HCT116 (cell line): ENCODE data around the gene SCARB1. TPM values are rescaled to one million over a fixed set of nuclear protein-coding genes. Genes with fewer than 3 reads are reported as not detected.

Experiments used
- ATAC-seq: fragments of 200-7000 bp; cut with Tn5 transposase; 2 replicates; pipeline ENCODE4 v1.9.1; 2020; ENCODE audit warnings: mild to moderate bottlenecking, moderate library complexity
- BruUV-seq: library from RNA; stranded (reverse); fragments of 400-500 nt; replicated peaks from 2 replicates; lab custom pipeline; 2021; lab: Mats Ljungman, UMichigan
- CTCF ChIA-PET: fragments of 300-600 bp; sonication (Branson Sonifier 250); formaldehyde crosslinking; loops from one replicate; lab custom pipeline; 2021; ENCODE audit warnings: antibody characterized with exemption; lab: Charles Lee
- POLR2A ChIA-PET: fragments of 300-600, 350-600 bp; sonication (Branson Sonifier 250); formaldehyde crosslinking; loops from one replicate; lab custom pipeline; 2021; ENCODE audit warnings: antibody characterized with exemption; lab: Charles Lee
- RAD21 ChIA-PET, 2 experiments: fragments of 300-600 bp; sonication (Branson Sonifier 250); formaldehyde crosslinking; loops; one replicate each; lab custom pipeline; 2023; ENCODE audit warnings: low total read pairs in 2 of 2; ENCODE audit not compliant: uncharacterized antibody in 2 of 2, unreplicated experiment in 2 of 2, low non-redundant PET in 1 of 2; lab: Charles Lee
- DNase-seq: peaks from one replicate; pipeline ENCODE4 v3.0.0-alpha.2; 2010; ENCODE audit warnings: low read depth, low spot score
- H2AFZ ChIP-seq: fragments of 200-600 bp; shearing (Covaris generic), sonication (generic); 2 replicates; pipeline ENCODE4 v1.6.1; 2017; ENCODE audit warnings: low read depth, mixed run types, mixed read lengths, antibody characterized with exemption, low read length; ENCODE audit not compliant: poor library complexity, severe bottlenecking
- H3K27ac ChIP-seq: 2 replicates; pipeline ENCODE4 v1.5.1; 2012; ENCODE audit warnings: low read depth, low read length
- H3K27me3 ChIP-seq: fragments of 200-600 bp; sonication (generic); 2 replicates; pipeline ENCODE4 v1.6.1; 2016; ENCODE audit warnings: mixed run types, low read length, mixed read lengths; ENCODE audit not compliant: insufficient read depth
- H3K36me3 ChIP-seq, 2 experiments: fragments of 200-500 bp in 1 of 2; fragments of 200-600 bp in 1 of 2; sonication (Bioruptor generic) in 1 of 2; sonication (generic) in 1 of 2; 2 replicates each; pipeline versions ENCODE4 v1.5.1 to v1.6.1; 2014 to 2016; ENCODE audit warnings: low read length in 2 of 2, inconsistent platforms in 1 of 2, mixed read lengths in 1 of 2, mixed run types in 1 of 2; ENCODE audit not compliant: insufficient read depth in 2 of 2, control insufficient read depth in 1 of 2
- H3K4me1 ChIP-seq, 2 experiments: fragments of 200-600 bp in 1 of 2; sonication (generic) in 1 of 2; 2 replicates each; pipeline versions ENCODE4 v1.5.1 to v1.6.1; 2012 to 2017; ENCODE audit warnings: low read length in 2 of 2, inconsistent platforms in 1 of 2, mild to moderate bottlenecking in 1 of 2, mixed read lengths in 1 of 2, mixed run types in 1 of 2, moderate library complexity in 1 of 2; ENCODE audit not compliant: insufficient read depth in 2 of 2, control insufficient read depth in 1 of 2
- H3K4me2 ChIP-seq: fragments of 200-600 bp; sonication (generic); 2 replicates; pipeline ENCODE4 v1.6.1; 2017; ENCODE audit warnings: mixed run types, low read length, mixed read lengths
- H3K4me3 ChIP-seq, 2 experiments: fragments of 200-600 bp in 1 of 2; sonication (generic) in 1 of 2; replicated peaks in 1 of 2; 2 replicates each; pipeline ENCODE4 v1.5.1; 2011 to 2016; ENCODE audit warnings: low read length in 2 of 2, control low read depth in 1 of 2, low read depth in 1 of 2, mild to moderate bottlenecking in 1 of 2, mixed read lengths in 1 of 2, mixed run types in 1 of 2
- H3K79me2 ChIP-seq: fragments of 200-600 bp; sonication (generic); 2 replicates; pipeline ENCODE4 v1.6.1; 2017; ENCODE audit warnings: mild to moderate bottlenecking, mixed run types, low read length, moderate library complexity, mixed read lengths; ENCODE audit not compliant: insufficient read depth
- H3K9ac ChIP-seq: fragments of 200-600 bp; sonication (generic); 2 replicates; pipeline ENCODE4 v1.6.1; 2016; ENCODE audit warnings: low read length, mixed read lengths
- H3K9me2 ChIP-seq: fragments of 200-600 bp; sonication (generic), shearing (Covaris generic); 2 replicates; pipeline ENCODE4 v1.6.1; 2017; ENCODE audit warnings: mixed run types, mild to moderate bottlenecking, moderate library complexity; ENCODE audit not compliant: insufficient read depth
- H3K9me3 ChIP-seq, 2 experiments: fragments of 200-500 bp in 1 of 2; fragments of 200-600 bp in 1 of 2; sonication (Bioruptor generic) in 1 of 2; sonication (generic) in 1 of 2; 2 replicates each; pipeline ENCODE4 v1.6.1; 2014 to 2017; ENCODE audit warnings: low read length in 2 of 2, mixed read lengths in 2 of 2, inconsistent platforms in 1 of 2, low read depth in 1 of 2, mild to moderate bottlenecking in 1 of 2, mixed run types in 1 of 2, moderate library complexity in 1 of 2; ENCODE audit not compliant: control insufficient read depth in 1 of 2, insufficient read depth in 1 of 2
- H4K20me1 ChIP-seq: fragments of 200-600 bp; sonication (generic), shearing (Covaris generic); 2 replicates; pipeline ENCODE4 v1.6.1; 2017; ENCODE audit warnings: mixed run types, mild to moderate bottlenecking, moderate library complexity; ENCODE audit not compliant: insufficient read depth
- CBX3 ChIP-seq: IDR thresholded peaks from 2 replicates; pipeline ENCODE4 v1.6.1; 2012; ENCODE audit warnings: low read depth
- CEBPB ChIP-seq: IDR thresholded peaks from 2 replicates; pipeline ENCODE4 v1.6.1; 2012; ENCODE audit warnings: low read depth
- EGR1 ChIP-seq: IDR thresholded peaks from 2 replicates; pipeline ENCODE4 v1.6.1; 2012; ENCODE audit warnings: low read depth
- ELF1 ChIP-seq: IDR thresholded peaks from 2 replicates; pipeline ENCODE4 v1.6.1; 2012; ENCODE audit warnings: low read depth, borderline replicate concordance
- EZH2 ChIP-seq: fragments of 200-600 bp; sonication (generic); IDR thresholded peaks from 2 replicates; pipeline ENCODE4 v1.6.1; 2017; ENCODE audit warnings: antibody characterized with exemption, mixed run types
- EZH2phosphoT487 ChIP-seq: fragments of 200-600 bp; IDR thresholded peaks from 2 replicates; pipeline ENCODE4 v1.6.1; 2018; ENCODE audit warnings: antibody characterized with exemption, borderline replicate concordance
- FOSL1 ChIP-seq: IDR thresholded peaks from 2 replicates; pipeline ENCODE4 v1.6.1; 2012; ENCODE audit warnings: low read depth
- JUND ChIP-seq: IDR thresholded peaks from 2 replicates; pipeline ENCODE4 v1.6.1; 2012
- POLR2AphosphoS5 ChIP-seq: IDR thresholded peaks from 2 replicates; pipeline ENCODE4 v1.6.1; 2011; ENCODE audit warnings: mild to moderate bottlenecking, low read depth, low read length, moderate library complexity
- RAD21 ChIP-seq: IDR thresholded peaks from 2 replicates; pipeline ENCODE4 v1.6.1; 2012; ENCODE audit warnings: low read depth, mild to moderate bottlenecking
- SP1 ChIP-seq: IDR thresholded peaks from 2 replicates; pipeline ENCODE4 v1.6.1; 2012; ENCODE audit warnings: low read depth
- SRF ChIP-seq: IDR thresholded peaks from 2 replicates; pipeline ENCODE4 v1.6.1; 2012; ENCODE audit warnings: low read depth
- TCF7L2 ChIP-seq: IDR thresholded peaks from 2 replicates; pipeline ENCODE4 v1.7.0; 2011; ENCODE audit warnings: borderline replicate concordance, inconsistent platforms; ENCODE audit not compliant: insufficient read depth, insufficient read length; ENCODE audit errors: extremely low read depth
- YY1 ChIP-seq: IDR thresholded peaks from 2 replicates; pipeline ENCODE4 v1.6.1; 2011; ENCODE audit warnings: low read length, low read depth, moderate library complexity, mild to moderate bottlenecking; ENCODE audit not compliant: insufficient replicate concordance; ENCODE audit errors: extremely low read depth
- ZNF274 ChIP-seq: fragments of 200-500 bp; sonication (Bioruptor generic); IDR thresholded peaks from 2 replicates; pipeline ENCODE4 v1.6.1; 2014; ENCODE audit warnings: mild to moderate bottlenecking, low read depth, low read length, inconsistent platforms
- intact Hi-C: fragments of 100-400 bp; cut with micrococcal nuclease; formaldehyde crosslinking; loops from 2 replicates; pipeline ENCODE4 v1.10.0; 2022
- total RNA-seq: library from RNA; stranded (reverse); gene quantifications from one replicate; pipeline ENCODE4 v1.2.1, GENCODE V29; 2021; ENCODE audit not compliant: unreplicated experiment
- TF ChIP-seq, protein P1 (sequence below), 3 experiments: fragments of 200-600 bp in 1 of 3; sonication (generic) in 1 of 3; IDR thresholded peaks in 2 of 3; conservative IDR thresholded peaks in 1 of 3; 2 replicates each; pipeline ENCODE4 v1.5.1; 2012 to 2017; ENCODE audit warnings: low read depth in 2 of 3, low read length in 2 of 3, antibody characterized with exemption in 1 of 3, borderline replicate concordance in 1 of 3, control low read depth in 1 of 3, mild to moderate bottlenecking in 1 of 3, mixed read lengths in 1 of 3, mixed run types in 1 of 3, moderate library complexity in 1 of 3; ENCODE audit not compliant: insufficient read depth in 1 of 3
- TF ChIP-seq, protein P2 (sequence below): IDR thresholded peaks from 2 replicates; pipeline ENCODE4 v1.6.1; 2012
- TF ChIP-seq, protein P3 (sequence below): IDR thresholded peaks from 2 replicates; pipeline ENCODE4 v1.6.1; 2012

The SCARB1 gene
- total RNA-seq, 1 experiment from 2014 or later = 95.5 TPM

DNA sequence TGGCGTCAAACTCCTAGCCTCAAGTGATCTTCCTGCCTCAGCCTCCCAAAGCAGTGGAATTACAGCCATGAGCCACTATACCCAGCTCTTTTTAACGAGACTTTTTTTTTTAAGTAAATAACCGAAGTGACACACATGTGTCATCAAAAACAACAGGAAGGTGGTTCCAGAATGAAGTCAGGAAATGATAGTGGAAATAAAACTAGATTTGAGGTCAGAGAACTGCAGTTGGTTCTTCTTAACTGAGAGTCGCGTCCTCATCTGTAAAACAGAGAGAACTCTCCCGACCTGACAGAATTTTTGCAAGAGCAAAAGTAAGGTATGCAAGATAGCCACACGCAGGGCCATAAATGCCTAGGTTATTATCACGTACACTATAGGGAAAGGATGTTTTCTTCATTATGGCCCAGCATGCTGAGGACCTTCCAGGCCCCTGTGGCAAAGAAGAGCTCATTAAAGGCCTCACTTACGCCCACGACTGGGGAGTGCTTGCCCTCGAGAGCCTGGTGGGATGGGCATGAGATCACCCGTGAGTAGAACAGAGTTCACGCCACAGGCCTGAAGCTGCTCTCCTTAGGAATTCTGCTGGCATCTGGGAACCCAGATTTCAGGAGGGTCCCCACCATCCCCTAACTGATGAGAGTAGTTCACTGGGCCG is 67.2 kb downstream of the SCARB1 start (continued):
- no peak for TF ChIP-seq POLR2AphosphoS5
- TF ChIP-seq EZH2 = no peak
- TF ChIP-seq JUND = no peak
- TF ChIP-seq CBX3 = no peak
- no peak for TF ChIP-seq EGR1
- TF ChIP-seq, protein P1, sequence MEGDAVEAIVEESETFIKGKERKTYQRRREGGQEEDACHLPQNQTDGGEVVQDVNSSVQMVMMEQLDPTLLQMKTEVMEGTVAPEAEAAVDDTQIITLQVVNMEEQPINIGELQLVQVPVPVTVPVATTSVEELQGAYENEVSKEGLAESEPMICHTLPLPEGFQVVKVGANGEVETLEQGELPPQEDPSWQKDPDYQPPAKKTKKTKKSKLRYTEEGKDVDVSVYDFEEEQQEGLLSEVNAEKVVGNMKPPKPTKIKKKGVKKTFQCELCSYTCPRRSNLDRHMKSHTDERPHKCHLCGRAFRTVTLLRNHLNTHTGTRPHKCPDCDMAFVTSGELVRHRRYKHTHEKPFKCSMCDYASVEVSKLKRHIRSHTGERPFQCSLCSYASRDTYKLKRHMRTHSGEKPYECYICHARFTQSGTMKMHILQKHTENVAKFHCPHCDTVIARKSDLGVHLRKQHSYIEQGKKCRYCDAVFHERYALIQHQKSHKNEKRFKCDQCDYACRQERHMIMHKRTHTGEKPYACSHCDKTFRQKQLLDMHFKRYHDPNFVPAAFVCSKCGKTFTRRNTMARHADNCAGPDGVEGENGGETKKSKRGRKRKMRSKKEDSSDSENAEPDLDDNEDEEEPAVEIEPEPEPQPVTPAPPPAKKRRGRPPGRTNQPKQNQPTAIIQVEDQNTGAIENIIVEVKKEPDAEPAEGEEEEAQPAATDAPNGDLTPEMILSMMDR (IDR thresholded peaks at IDR 0.05 in 2 of 3, conservative IDR thresholded peaks at IDR 0.05 in 1 of 3; ENCODE audit: borderline replicate concordance in 1 of 3, insufficient read depth in 1 of 3, low read depth in 2 of 3, low read length in 2 of 3) = no peak
- TF ChIP-seq TCF7L2 = no peak
- TF ChIP-seq CEBPB = no peak
- no peak for TF ChIP-seq YY1

DNA sequence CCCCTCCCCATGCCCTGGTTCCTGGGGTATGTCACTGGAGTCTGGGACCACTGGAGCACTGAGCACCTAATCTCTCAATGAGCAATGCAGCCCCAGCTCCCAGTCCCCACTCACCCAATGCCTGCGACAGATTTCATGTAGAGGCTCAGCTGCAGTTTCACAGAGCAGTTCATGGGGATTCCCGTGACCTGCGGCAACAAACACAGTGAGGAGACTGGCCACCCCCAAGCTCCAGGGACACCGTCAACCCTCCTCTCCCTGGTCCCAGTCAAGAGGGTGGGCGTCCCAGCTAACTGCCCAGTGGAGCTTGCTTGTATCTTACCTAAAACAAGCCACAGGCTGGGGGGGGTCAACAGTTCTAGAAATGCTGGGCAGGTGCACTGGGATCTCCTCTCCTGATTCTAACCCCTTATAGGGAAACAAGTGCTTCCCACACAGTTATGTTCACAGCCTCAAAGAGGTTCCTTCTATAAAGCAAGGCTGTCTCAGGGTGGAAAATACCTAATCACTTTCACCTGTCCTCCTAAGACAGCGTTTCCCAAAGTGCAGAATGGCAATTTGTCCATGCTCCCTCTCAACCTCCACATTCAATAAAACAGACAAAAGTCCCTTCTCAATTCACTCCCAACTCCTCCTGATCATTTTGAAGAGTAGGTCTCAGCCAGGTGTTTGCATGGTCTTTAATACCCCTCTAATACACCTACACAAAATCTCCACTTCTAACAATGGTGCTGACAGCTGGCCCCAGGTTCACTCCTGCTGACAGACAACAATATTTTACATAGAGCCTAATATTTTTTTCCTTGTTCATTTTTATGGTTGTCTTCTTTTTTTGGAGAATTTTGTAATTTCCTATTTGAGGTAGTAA is 68.3 kb downstream of the SCARB1 start:
- BruUV-seq = no TSS peak
- Histone ChIP-seq H3K79me2 (no peaks in the 10 kb centered on the region), H3K27me3 (no peaks in the 10 kb centered on the region), H3K4me3 (no peak overlapping the region), H3K27ac (no peak overlapping the region), H3K4me2 (no peak overlapping the region), H3K4me1 (no peaks in the 10 kb centered on the region), H3K9me2 (no peaks in the 10 kb centered on the region), H2AFZ (no peak overlapping the region), H4K20me1 (no peaks in the 10 kb centered on the region), H3K9me3 (no peaks in the 10 kb centered on the region), H3K9ac (no peak overlapping the region), H3K36me3 (peaks cover 19 to 21% of the 10 kb centered on the region in 2 experiments)
- POLR2A ChIA-PET = no interaction called here
- no peak for ATAC-seq
- intact Hi-C loops = no loop called here
- TF ChIP-seq POLR2AphosphoS5 = no peak
- TF ChIP-seq, protein P2, sequence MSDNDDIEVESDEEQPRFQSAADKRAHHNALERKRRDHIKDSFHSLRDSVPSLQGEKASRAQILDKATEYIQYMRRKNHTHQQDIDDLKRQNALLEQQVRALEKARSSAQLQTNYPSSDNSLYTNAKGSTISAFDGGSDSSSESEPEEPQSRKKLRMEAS = no peak
- TF ChIP-seq, protein P3, sequence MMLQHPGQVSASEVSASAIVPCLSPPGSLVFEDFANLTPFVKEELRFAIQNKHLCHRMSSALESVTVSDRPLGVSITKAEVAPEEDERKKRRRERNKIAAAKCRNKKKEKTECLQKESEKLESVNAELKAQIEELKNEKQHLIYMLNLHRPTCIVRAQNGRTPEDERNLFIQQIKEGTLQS = no peak
- no peak for TF ChIP-seq ZNF274
- TF ChIP-seq CBX3 = no peak
- no peak for TF ChIP-seq JUND
- no peak for TF ChIP-seq SRF
- TF ChIP-seq YY1 = no peak
- no peak for TF ChIP-seq EZH2
- no peak for TF ChIP-seq SP1
- TF ChIP-seq RAD21 = no peak
- no peak for TF ChIP-seq EZH2phosphoT487
- no peak for TF ChIP-seq FOSL1
- TF ChIP-seq ELF1 = no peak
- RAD21 ChIA-PET = no interaction called here
- no peak for DNase-seq
- CTCF ChIA-PET = no interaction called here
